Astrocyte of the spinal cord (primary cell): ENCODE results near the gene SSBP2.
A peak's percentile ranks its signal among the peaks of the same experiment; 100 is the strongest.

ENCODE experiments used
- DNase-seq: peaks from one replicate; pipeline ENCODE4 v3.0.0; 2011; ENCODE audit warnings: low read depth, low spot score
- H3K4me3 ChIP-seq: 2 replicates; pipeline ENCODE4 v1.5.1; 2011; ENCODE audit warnings: low read depth, mild to moderate bottlenecking, low read length, moderate library complexity
- CTCF ChIP-seq: IDR thresholded peaks from 2 replicates; pipeline ENCODE4 v1.5.1; 2012; ENCODE audit warnings: low read depth, mild to moderate bottlenecking, low read length, inconsistent platforms
- in situ Hi-C: cut with HindIII; loops from 2 replicates; pipeline ENCODE4 v1.10.0; 2017; ENCODE audit warnings: low sequenced_read_pairs

SSBP2 gene

GRCh38 chr5:81469676-81470075 is 281.2 kb downstream of the SSBP2 start:
- no peak for TF ChIP-seq CTCF
- DNase-seq, result no peak
- in situ Hi-C loops, result no loop called here
- H3K4me3 ChIP-seq, result no peak overlapping the region

GRCh38 chr5:81450940-81451339 is 300.0 kb downstream of the SSBP2 start:
- DNase-seq, result peak; percentile 27
- in situ Hi-C loops, result no loop called here
- TF ChIP-seq CTCF, result no peak
- H3K4me3 ChIP-seq, result no peak overlapping the region

- in situ Hi-C loops, result no loop called here
- no peak overlapping the region for H3K4me3 ChIP-seq
- no peak for DNase-seq
- TF ChIP-seq CTCF, result no peak
Measured at GRCh38 chr5:81435023-81435422, 315.9 kb downstream of the SSBP2 start.

GRCh38 chr5:81429985-81430384 is 320.9 kb downstream of the SSBP2 start:
- in situ Hi-C loops, result no loop called here
- DNase-seq, result no peak
- no peak overlapping the region for H3K4me3 ChIP-seq
- TF ChIP-seq CTCF, result no peak

GRCh38 chr5:81429363-81429762 is 321.5 kb downstream of the SSBP2 start:
- TF ChIP-seq CTCF, result no peak
- DNase-seq, result no peak
- H3K4me3 ChIP-seq, result no peak overlapping the region
- in situ Hi-C loops, result no loop called here

GRCh38 chr5:81428861-81429260 is 322.0 kb downstream of the SSBP2 start:
- H3K4me3 ChIP-seq, result no peak overlapping the region
- TF ChIP-seq CTCF, result no peak
- DNase-seq, result peak; percentile 61
- in situ Hi-C loops, result no loop called here

- H3K4me3 ChIP-seq, result no peak overlapping the region
- in situ Hi-C loops, result no loop called here
- no peak for DNase-seq
- no peak for TF ChIP-seq CTCF
Measured at GRCh38 chr5:81428446-81428845, 322.5 kb downstream of the SSBP2 start.
